HS-27A (cell line): ENCODE measurements around the gene KRT17.

ENCODE experiments used
- DNase-seq: peaks from one replicate; pipeline ENCODE4 v3.0.0-alpha.2; 2012; ENCODE audit warnings: low read depth, missing footprints

KRT17 gene

DNA sequence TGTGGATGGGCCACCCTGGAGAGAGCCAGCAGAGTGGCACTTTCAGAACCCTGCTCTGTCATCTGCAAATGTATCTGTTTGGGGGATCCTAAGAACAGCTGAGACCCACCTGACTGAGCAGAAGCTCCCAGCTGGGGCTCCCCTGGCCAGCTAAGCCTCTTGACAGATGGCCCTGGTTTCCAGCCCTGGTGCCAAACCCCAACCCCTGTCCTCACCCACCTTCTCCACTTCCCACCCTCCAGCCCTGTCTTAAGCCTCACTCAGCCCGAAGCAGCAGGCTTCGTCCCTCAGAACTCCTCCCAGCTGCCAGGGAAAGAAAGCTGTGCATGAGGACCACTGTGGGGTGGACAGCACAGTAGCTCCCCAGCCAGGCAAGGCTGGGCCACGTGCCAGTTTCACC is 49.0 kb downstream of the KRT17 start:
- DNase-seq, result no peak

DNA sequence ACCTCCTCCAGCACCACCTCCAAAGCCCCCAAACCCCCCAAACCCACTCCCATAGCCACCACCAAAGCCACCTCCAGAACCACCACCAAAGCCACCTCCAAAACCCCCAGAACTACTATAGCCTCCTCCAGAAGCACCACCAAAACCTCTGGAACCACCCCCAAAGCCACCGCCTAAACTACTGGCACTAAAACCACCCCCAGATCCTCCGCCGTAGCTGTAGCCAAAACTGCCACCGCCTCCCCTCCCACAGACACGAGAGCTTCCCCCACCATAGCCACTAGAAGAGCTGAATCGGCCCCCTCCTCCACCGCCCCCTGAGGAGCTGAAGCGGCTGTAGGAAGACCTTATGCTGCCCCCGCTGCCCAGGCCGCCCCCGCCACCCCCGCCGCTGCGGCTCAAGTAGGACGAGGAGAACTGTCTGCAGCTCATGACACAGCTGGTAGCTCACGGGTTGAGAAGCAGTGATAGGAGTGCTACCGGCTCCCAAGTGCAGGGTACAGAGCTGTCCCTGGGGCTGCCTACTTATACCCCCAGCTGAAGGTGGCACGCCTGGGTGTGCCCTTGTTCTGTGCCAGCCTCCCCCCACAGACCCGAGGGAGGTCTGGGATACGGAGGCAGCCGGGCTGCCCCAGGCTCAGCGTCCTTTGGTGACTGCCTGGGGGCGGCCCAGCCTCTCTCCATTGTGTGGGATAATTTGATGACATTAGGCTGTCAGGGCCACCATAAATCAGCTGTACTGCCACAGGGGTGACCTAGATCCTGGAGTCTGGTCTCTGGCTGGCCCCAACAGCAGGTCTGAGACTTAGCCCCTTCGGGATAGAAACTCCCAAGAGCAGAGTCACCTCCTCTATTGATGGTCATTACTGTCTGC is 52.6 kb downstream of the KRT17 start, which contains the start of gene KRT9:
KRT9 (minus strand) TSS at position 499 of the 874 bp plus-strand sequence; CDS start at position 432, 67 bp downstream.
- DNase-seq, result no peak
